GM23248 (cell line): ENCODE results near the gene GDF9. TPM values are rescaled to one million over a fixed set of nuclear protein-coding genes. Genes with fewer than 3 reads are reported as not detected.
A peak's percentile ranks its signal among the peaks of the same experiment; 100 is the strongest.

Source experiments
- DNase-seq: peaks from one replicate; pipeline ENCODE4 v3.0.0-alpha.2; 2015
- H2AFZ ChIP-seq: fragments of 200-600 bp; sonication (generic); 2 replicates; pipeline ENCODE4 v1.6.1; 2016; ENCODE audit warnings: antibody characterized with exemption
- H3F3A ChIP-seq: fragments of 200-600 bp; sonication (generic); 2 replicates; pipeline ENCODE4 v1.6.1; 2016; ENCODE audit warnings: mild to moderate bottlenecking, antibody characterized with exemption, mixed run types; ENCODE audit not compliant: insufficient read depth
- H3K27ac ChIP-seq: fragments of 200-600 bp; sonication (generic); 2 replicates; pipeline ENCODE4 v1.5.1; 2016; ENCODE audit warnings: mild to moderate bottlenecking
- H3K27me3 ChIP-seq: fragments of 200-600 bp; sonication (generic); replicated peaks from 2 replicates; pipeline ENCODE4 v1.6.1; 2016; ENCODE audit warnings: mild to moderate bottlenecking; ENCODE audit not compliant: insufficient read depth
- H3K36me3 ChIP-seq: fragments of 200-600 bp; sonication (generic); 2 replicates; pipeline ENCODE4 v1.6.1; 2016; ENCODE audit warnings: low read depth, mild to moderate bottlenecking
- H3K4me1 ChIP-seq: fragments of 200-600 bp; sonication (generic); 2 replicates; pipeline ENCODE4 v1.6.1; 2016; ENCODE audit warnings: mild to moderate bottlenecking; ENCODE audit not compliant: insufficient read depth
- H3K4me2 ChIP-seq: fragments of 200-600 bp; sonication (generic); one replicate; pipeline ENCODE4 v1.6.1; 2016; ENCODE audit warnings: mild to moderate bottlenecking; ENCODE audit not compliant: unreplicated experiment
- H3K4me3 ChIP-seq: fragments of 200-600 bp; sonication (generic); 2 replicates; pipeline ENCODE4 v1.5.1; 2016; ENCODE audit warnings: mild to moderate bottlenecking
- H3K79me2 ChIP-seq: fragments of 200-600 bp; sonication (generic); 2 replicates; pipeline ENCODE4 v1.6.1; 2016; ENCODE audit warnings: mild to moderate bottlenecking; ENCODE audit not compliant: insufficient read depth
- H3K9ac ChIP-seq: fragments of 200-600 bp; sonication (generic); 2 replicates; pipeline ENCODE4 v1.6.1; 2016; ENCODE audit warnings: mild to moderate bottlenecking
- H3K9me2 ChIP-seq: fragments of 200-600 bp; sonication (generic); 2 replicates; pipeline ENCODE4 v1.6.1; 2016; ENCODE audit warnings: mixed run types, mild to moderate bottlenecking, moderate library complexity; ENCODE audit not compliant: insufficient read depth
- H3K9me3 ChIP-seq: fragments of 200-600 bp; sonication (generic); one replicate; pipeline ENCODE4 v1.6.1; 2017; ENCODE audit warnings: low read depth
- H4K20me1 ChIP-seq: fragments of 200-600 bp; sonication (generic); 2 replicates; pipeline ENCODE4 v1.6.0; 2016; ENCODE audit not compliant: insufficient read depth
- EZH2 ChIP-seq: fragments of 200-600 bp; sonication (generic); IDR thresholded peaks from 2 replicates; pipeline ENCODE4 v1.6.1; 2018; ENCODE audit warnings: antibody characterized with exemption, mild to moderate bottlenecking; ENCODE audit not compliant: insufficient read depth, poor library complexity, severe bottlenecking
- EZH2phosphoT487 ChIP-seq: fragments of 200-600 bp; sonication (generic); IDR thresholded peaks from 2 replicates; pipeline ENCODE4 v1.6.1; 2018; ENCODE audit warnings: antibody characterized with exemption, moderate library complexity, mild to moderate bottlenecking, low read depth; ENCODE audit not compliant: insufficient read depth
- WGBS, 2 experiments: methylation state at CpG; one replicate each; pipeline ENCODE4 v1.1.6; 2015 to 2017; ENCODE audit warnings: low lambda C conversion rate in 2 of 2, low coverage in 1 of 2; ENCODE audit errors: missing lambda C conversion rate in 2 of 2; 5-methylcytosine and 5-hydroxymethylcytosine counted together
- in situ Hi-C: fragments of 300-500 bp; cut with MboI; formaldehyde crosslinking; loops from 2 replicates; pipeline ENCODE4 v1.15.0; 2020
- polyA plus RNA-seq: library from polyadenylated mRNA; unstranded; fragments of >200 nt; fragmentation: Nextera tagmentation; extraction: Ambion mirVana; gene quantifications from 2 replicates; pipeline ENCODE4 v1.2.1, GENCODE V29; 2016
- total RNA-seq: library from RNA; depleted of rRNA; stranded (reverse); fragments of >200 nt; shearing (Covaris generic); gene quantifications from 2 replicates; pipeline ENCODE4 v1.2.3, GENCODE V29; 2014

GDF9 gene
- total and polyA plus RNA-seq, 2 experiments from 2014 or later = 0.32 TPM; not detected in 1

- H3K4me1 ChIP-seq = peaks cover 14% of the 10 kb centered on the region
- H2AFZ ChIP-seq = no peak overlapping the region
- H3K9me3 ChIP-seq = no peaks in the 10 kb centered on the region
- no peak overlapping the region for H3K9ac ChIP-seq
- H3K4me3 ChIP-seq = no peak overlapping the region
- no peaks in the 10 kb centered on the region for H3K36me3 ChIP-seq
- no peaks in the 10 kb centered on the region for H3K27me3 ChIP-seq
- in situ Hi-C loops = no loop called here
- H3K9me2 ChIP-seq = no peaks in the 10 kb centered on the region
- H3K4me2 ChIP-seq = no peak overlapping the region
- peaks cover 13% of the 10 kb centered on the region; the same call in 1 of the 2 replicates for H3F3A ChIP-seq
- no peak for DNase-seq
- H4K20me1 ChIP-seq = no peaks in the 10 kb centered on the region
- no peak for TF ChIP-seq EZH2
- TF ChIP-seq EZH2phosphoT487 = no peak
- no peaks in the 10 kb centered on the region for H3K79me2 ChIP-seq
- 38 to 59% methylated on average over 1 of the region's 1 CpG for WGBS, 2 experiments
- no peak overlapping the region for H3K27ac ChIP-seq
Observed at GRCh38 chr5:132840896-132841295, 25.4 kb downstream of the GDF9 start.

GRCh38 chr5:132840313-132840712 lies 26.0 kb downstream of the GDF9 start:
- WGBS, 2 experiments = 55 to 57% methylated on average over 3 of the region's 3 CpGs
- Histone ChIP-seq H3K4me1 (peaks cover 14% of the 10 kb centered on the region), H3K4me3 (no peak overlapping the region), H4K20me1 (no peaks in the 10 kb centered on the region), H3K36me3 (no peaks in the 10 kb centered on the region), H3K79me2 (no peaks in the 10 kb centered on the region), H3K9ac (peak overlapping the region; percentile 31), H3K9me2 (no peaks in the 10 kb centered on the region), H3K27me3 (no peaks in the 10 kb centered on the region), H3K9me3 (no peaks in the 10 kb centered on the region), H2AFZ (peak overlapping the region; percentile 75), H3K27ac (peak overlapping the region; percentile 65), H3F3A (peaks cover 13% of the 10 kb centered on the region; the same call in 1 of the 2 replicates), H3K4me2 (no peak overlapping the region)
- TF ChIP-seq EZH2phosphoT487 (no peak), EZH2 (no peak)
- no peak for DNase-seq
- in situ Hi-C loops = no loop called here

GRCh38 chr5:132839426-132840301 lies 26.6 kb downstream of the GDF9 start:
- in situ Hi-C loops = no loop called here

GRCh38 chr5:132838516-132839282 lies 27.6 kb downstream of the GDF9 start:
- H2AFZ ChIP-seq = 0 out of 2 replicates have a peak overlapping the region, but pooled peaks have one; percentile 75
- peaks cover 13% of the 10 kb centered on the region; the same call in 1 of the 2 replicates for H3F3A ChIP-seq
- peaks cover 14% of the 10 kb centered on the region for H3K4me1 ChIP-seq
- no peaks in the 10 kb centered on the region for H3K9me2 ChIP-seq
- in situ Hi-C loops = no loop called here
- no peak for TF ChIP-seq EZH2
- TF ChIP-seq EZH2phosphoT487 = no peak
- no peak overlapping the region; the same call in 1 of the 2 replicates for H3K27ac ChIP-seq
- H3K36me3 ChIP-seq = no peaks in the 10 kb centered on the region
- no peaks in the 10 kb centered on the region for H4K20me1 ChIP-seq
- DNase-seq = no peak
- 74 to 76% methylated on average over 3 of the region's 3 CpGs for WGBS, 2 experiments
- no peak overlapping the region for H3K4me3 ChIP-seq
- no peak overlapping the region for H3K9ac ChIP-seq
- no peaks in the 10 kb centered on the region for H3K79me2 ChIP-seq
- no peaks in the 10 kb centered on the region for H3K27me3 ChIP-seq
- no peaks in the 10 kb centered on the region for H3K9me3 ChIP-seq
- no peak overlapping the region for H3K4me2 ChIP-seq

More at GRCh38 chr5:132839426-132840301, 26.6 kb downstream of the GDF9 start:
- no peak overlapping the region for H3K4me3 ChIP-seq
- H4K20me1 ChIP-seq = no peaks in the 10 kb centered on the region
- H3K4me2 ChIP-seq = peak overlapping the region; percentile 22
- 76 to 78% methylated on average over 8 of the region's 8 CpGs for WGBS, 2 experiments
- no peaks in the 10 kb centered on the region for H3K36me3 ChIP-seq
- no peaks in the 10 kb centered on the region for H3K9me2 ChIP-seq
- DNase-seq = peak; percentile 77
- H3K9me3 ChIP-seq = no peaks in the 10 kb centered on the region
- peak overlapping the region; percentile 65 for H3K27ac ChIP-seq
- TF ChIP-seq EZH2 = no peak
- TF ChIP-seq EZH2phosphoT487 = no peak
- peak overlapping the region; percentile 31 for H3K9ac ChIP-seq
- H3K4me1 ChIP-seq = peaks cover 14% of the 10 kb centered on the region
- H3K79me2 ChIP-seq = no peaks in the 10 kb centered on the region
- no peaks in the 10 kb centered on the region for H3K27me3 ChIP-seq
- H3F3A ChIP-seq = peaks cover 13% of the 10 kb centered on the region; the same call in 1 of the 2 replicates
- H2AFZ ChIP-seq = peak overlapping the region; percentile 75
